Stimulated activated CD8-positive, alpha-beta memory T cell treated with anti-CD3 and anti-CD28 coated beads, Interleukin-12 subunit alpha, Interleukin-12 subunit beta, amount 100 ng/mL, for 24 hours (primary cell): ENCODE data around the gene IDI2.
"Not testable (repeated sequence)": the region's sequence is repeated elsewhere in the genome, so short reads cannot be mapped to it uniquely, and the experiment has no call there.

Experiments
- DNase-seq: peaks from one replicate; pipeline ENCODE4 v3.0.0-alpha.2; 2020; ENCODE audit errors: extremely low read depth

The IDI2 gene

DNA sequence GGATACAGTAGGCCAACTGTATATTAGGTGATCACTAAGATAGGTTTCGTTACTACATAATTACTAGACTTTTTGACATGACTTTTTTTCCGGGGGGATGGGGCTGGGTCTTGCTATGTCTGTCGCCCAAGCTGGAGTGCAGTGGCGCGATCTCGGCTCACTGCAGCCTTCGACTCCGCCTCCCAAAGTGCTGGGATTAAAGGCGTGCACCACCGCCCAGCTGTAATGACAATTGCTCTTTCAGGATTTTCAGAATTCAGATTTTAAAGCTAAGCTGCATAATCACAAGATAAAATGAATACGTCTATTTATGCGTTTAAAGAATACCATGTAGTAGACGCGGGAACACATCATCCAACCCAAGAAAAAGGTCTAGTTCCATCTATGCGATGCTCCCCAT is 22.3 kb upstream of the IDI2 start:
- DNase-seq: no peak

GRCh38 chr10:1045415-1045814 is 19.8 kb upstream of the IDI2 start:
- no peak for DNase-seq

GRCh38 chr10:1044964-1045363 is 19.3 kb upstream of the IDI2 start:
- no peak for DNase-seq

DNA sequence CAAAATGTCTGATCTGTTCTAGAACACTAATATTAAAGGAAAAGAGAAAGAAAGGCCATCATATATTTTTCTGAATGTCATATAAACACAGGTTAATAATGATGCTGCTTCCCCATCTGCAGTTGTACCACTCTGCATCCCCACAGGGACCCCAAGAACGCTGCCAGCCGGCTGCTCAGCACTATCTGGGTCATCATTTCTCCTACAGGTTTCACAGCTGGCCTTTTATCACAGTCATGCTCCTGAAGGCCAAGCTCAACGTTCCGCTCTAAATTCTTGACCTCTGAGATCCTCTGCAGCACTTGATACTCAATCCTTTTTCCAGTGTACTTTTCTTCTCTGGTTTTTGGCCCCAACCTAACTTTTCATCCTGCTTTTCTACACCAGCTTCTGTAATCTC is 18.5 kb upstream of the IDI2 start:
- no peak for DNase-seq

DNA sequence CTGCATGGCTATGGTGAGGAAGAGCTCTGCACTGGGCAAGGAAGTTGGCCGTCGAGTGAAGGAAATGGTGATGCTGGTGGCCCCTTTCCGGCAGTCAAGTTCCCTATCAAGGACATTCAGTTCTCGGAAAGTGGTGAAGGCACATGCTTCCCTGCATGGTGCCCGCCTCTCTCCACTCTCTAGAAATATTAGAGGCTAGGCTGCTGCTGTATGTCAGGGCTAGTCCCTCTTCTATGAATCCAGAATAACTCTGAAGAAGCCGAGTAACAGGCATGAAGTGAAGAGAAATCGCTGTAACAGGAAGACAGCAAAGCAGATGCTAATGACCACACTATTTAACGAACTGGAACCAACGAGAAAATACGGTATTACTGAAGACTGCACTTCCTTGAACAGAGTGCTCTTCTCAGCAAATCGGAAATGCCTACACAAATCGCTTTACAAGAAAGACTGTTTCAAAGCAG is 17.9 kb upstream of the IDI2 start:
- no peak for DNase-seq

DNA sequence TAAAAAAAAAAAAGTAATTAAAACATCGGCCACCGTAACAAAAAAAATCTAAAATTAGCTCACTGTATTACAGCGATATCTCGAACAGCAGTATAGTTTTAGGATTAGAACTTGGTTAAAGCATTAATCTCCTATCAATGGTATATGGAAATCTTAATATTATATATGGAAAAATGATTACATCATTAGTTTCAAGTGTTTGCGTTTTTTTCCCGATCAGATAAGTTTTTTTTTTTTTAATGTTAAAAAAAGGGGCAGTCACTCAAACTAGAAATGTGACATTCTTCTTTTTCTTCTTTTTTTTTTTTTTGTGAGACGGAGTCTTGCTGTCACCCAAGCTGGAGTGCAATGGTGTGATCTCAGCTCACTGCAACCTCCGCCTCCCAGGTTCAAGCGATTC is 15.9 kb upstream of the IDI2 start:
- DNase-seq: no peak

GRCh38 chr10:1040133-1040532 is 14.5 kb upstream of the IDI2 start:
- DNase-seq: no peak

GRCh38 chr10:1038769-1039168 is 13.1 kb upstream of the IDI2 start:
- DNase-seq: not testable (repeated sequence)

DNA sequence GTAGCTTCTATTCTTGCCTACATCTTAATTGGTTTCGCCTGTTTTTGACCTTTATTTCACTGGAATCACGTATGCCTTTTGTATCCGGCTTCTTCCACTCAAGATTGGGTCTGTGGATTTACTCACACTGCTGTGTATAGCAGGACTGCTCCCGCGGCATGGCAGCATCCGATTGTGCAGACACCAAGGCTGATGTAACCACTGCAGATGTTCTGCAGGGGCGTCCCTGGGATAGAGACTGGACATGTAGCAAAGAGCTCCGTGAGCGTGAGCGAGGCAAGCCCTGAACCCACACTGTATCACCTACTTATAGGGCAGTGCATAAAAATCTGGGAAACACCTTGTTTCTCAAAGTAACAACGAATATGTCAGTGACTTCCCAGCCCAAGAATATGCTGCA is 11.4 kb upstream of the IDI2 start:
- DNase-seq: no peak

- DNase-seq: no peak
Observed at GRCh38 chr10:1036341-1036791, 10.7 kb upstream of the IDI2 start.

- no peak for DNase-seq
Observed at GRCh38 chr10:1035201-1035600, 9.5 kb upstream of the IDI2 start.

- no peak for DNase-seq
Observed at GRCh38 chr10:1034758-1035157, 9.1 kb upstream of the IDI2 start.

GRCh38 chr10:1033601-1034000 is 7.9 kb upstream of the IDI2 start:
- no peak for DNase-seq

DNA sequence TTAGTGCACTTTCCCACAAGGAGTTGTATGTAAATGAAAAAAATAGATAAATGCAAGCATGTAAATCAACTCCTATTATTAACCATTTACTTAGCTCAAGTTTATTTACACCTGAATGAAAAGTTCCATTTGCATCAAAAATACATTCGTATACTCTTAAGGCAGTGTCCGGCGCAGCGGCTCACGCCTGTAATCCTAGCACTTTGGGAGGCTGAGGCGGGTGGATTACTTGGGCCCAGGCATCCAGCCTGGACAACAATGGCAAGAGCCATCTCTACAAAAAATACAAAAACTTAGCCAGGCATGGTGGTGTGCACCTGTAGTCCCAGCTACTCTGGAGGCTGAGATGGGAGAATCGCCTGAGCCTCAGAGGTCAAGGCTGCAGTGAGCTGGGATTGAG is 4.2 kb upstream of the IDI2 start:
- no peak for DNase-seq

GRCh38 chr10:1026578-1026977 is 919 bp upstream of the IDI2 start:
- no peak for DNase-seq

DNA sequence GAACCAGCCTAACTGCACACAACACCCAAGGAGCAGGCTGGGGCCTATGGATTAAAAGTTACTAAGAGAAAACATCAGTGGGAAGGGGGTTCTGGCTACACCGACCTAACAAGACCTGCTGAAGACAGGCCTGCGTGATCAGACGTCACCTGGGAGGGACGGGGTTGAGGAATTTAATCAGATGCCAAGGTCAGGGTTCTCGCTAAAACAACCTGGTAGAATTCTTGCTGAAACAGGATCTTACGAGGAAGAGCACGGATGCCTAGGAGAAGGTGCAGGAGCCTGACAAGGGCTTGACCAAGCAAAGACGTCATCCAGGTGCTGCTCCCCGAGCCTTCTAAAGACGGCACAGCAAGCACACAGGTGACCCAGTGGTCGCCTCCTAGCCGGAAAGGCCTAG is 1.6 kb downstream of the IDI2 start:
- no peak for DNase-seq

DNA sequence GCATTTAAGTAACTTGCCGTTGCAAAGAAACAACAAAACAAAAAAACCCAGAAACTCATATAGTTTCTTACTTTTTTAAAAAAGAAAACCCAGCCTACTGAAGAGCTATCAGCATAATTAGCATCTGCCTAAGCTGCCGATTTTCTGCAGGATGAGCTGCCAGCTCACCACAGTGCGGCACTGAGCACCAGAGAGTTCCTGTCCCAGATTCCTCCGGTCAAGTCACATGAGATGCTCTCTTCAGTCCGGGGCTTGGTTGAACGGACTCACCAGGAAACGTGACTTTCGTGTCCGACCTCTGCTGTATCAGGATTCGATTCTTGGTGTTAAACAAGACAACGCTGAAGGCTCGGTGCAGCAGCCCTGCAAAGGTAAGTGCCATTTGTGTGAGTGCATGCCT is 3.2 kb downstream of the IDI2 start:
- DNase-seq: no peak

GRCh38 chr10:1020958-1021357 is 4.7 kb downstream of the IDI2 start:
- no peak for DNase-seq

DNA sequence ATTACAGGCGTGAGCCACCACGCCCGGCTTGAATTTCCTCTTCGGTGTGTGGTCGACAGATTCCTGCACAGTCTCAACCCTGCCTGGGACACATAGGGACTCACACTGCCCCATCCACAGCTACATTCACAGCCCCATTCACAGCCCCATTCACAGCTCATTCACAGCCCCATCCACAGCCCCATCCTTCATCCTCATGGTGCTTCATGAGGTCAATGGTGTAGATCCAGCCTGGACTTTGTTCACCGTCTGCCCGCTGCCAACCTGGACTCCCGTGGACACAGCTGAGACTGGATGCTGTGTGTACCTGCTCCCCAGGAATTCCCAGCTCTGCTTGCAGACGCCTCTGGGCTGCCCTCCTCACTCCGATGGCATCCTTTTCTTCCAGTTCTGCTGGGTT is 5.2 kb downstream of the IDI2 start:
- no peak for DNase-seq

DNA sequence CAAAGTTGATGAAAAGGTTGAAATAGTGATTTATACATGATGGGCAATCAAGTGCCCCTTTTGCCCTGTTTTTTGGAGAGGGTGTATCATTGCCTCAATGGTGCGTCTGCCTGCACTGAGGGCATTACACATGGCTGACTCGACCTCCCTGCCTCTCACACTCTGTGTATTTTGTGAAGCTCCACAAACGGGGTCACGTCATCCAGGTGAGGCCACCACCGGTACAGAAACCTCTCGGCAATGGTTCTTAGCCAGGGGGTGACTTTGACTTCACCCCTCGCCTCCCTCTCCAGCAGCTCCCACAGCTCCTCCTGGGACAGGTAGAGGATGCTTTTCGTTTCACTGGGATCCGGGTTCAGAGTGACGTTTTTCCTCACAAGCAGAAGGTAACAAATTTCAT is 6.3 kb downstream of the IDI2 start:
- DNase-seq: no peak

DNA sequence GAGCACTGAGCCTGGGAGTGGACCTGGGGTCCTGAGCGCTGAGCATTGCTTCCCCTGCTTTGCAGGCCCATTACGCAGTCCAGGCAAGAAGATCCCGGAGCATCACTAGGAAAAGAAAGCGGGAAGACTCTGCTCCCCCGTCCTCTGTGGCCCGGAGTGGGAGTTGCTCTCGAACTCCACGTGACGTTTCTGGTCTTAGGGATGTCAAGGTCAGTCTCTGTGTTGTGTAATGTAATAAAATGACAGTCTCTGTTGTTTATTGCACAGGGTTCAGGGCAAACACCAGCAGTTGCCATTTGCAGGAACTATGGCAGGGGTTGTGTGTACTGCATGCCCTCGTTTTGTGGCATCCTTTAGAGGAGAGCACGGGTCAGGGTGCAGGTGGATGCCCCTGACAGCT is 10.0 kb downstream of the IDI2 start:
- DNase-seq: no peak

GRCh38 chr10:1011696-1012095 is 14.0 kb downstream of the IDI2 start:
- no peak for DNase-seq

DNA sequence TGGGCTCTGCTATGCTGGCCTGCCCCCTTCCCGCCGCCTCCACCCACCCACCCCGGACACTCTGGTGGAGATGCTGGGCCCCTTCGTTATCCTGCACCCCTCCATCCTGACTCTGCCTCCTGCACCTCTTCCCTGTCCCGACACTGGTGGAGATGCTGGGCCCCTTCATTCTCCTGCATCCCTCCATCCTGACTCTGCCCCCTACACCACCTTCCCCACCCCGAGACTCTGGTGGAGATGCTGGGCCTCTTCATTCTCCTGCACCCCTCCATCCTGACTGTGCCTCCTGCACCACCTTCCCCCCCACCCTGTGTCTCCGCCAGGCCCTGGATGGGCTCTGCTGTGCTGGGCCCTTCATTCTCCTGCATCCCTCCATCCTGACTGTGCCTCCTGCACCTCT is 15.0 kb downstream of the IDI2 start:
- no peak for DNase-seq

GRCh38 chr10:1009947-1010346 is 15.7 kb downstream of the IDI2 start:
- not testable (repeated sequence) for DNase-seq

GRCh38 chr10:1009071-1009494 is 16.6 kb downstream of the IDI2 start:
- no peak for DNase-seq
